ENCODE measurements around the gene LPIN1.

- TF ChIP-seq POLR2AphosphoS5 (IDR thresholded peaks at IDR 0.05), result no peak
- TF ChIP-seq CTCF (IDR thresholded peaks at IDR 0.05), result no peak
- TF ChIP-seq POLR2A (IDR thresholded peaks at IDR 0.05; ENCODE audit: low read depth), result no peak
- TF ChIP-seq EP300 (IDR thresholded peaks at IDR 0.05), result no peak
Measured at GRCh38 chr2:11718606-11719005, 27.8 kb upstream of the LPIN1 start.

Data from esophagus muscularis mucosa (tissue), 4 donors.